ENCODE results near the gene AHI1.

Gene AHI1

GRCh38 chr6:135464634-135465033 is 32.9 kb downstream of the AHI1 start:
- DNase-seq = no peak

- DNase-seq = no peak
Observed at GRCh38 chr6:135461208-135461607, 36.3 kb downstream of the AHI1 start.

GRCh38 chr6:135458051-135458450 is 39.5 kb downstream of the AHI1 start:
- no peak for DNase-seq

GRCh38 chr6:135451617-135452190 is 45.8 kb downstream of the AHI1 start:
- peak in 1 of 58 donors; percentile 4 for DNase-seq

GRCh38 chr6:135449246-135449645 is 48.3 kb downstream of the AHI1 start:
- DNase-seq = no peak

- DNase-seq = no peak
Observed at GRCh38 chr6:135440087-135440792, 57.3 kb downstream of the AHI1 start.

GRCh38 chr6:135439549-135439948 is 58.0 kb downstream of the AHI1 start:
- DNase-seq = no peak

- no peak for DNase-seq
Observed at GRCh38 chr6:135438907-135439535, 58.5 kb downstream of the AHI1 start.

GRCh38 chr6:135434991-135435390 is 62.5 kb downstream of the AHI1 start:
- no peak for DNase-seq

- DNase-seq = no peak
Observed at GRCh38 chr6:135434095-135434494, 63.4 kb downstream of the AHI1 start.

GRCh38 chr6:135428078-135428477 is 69.5 kb downstream of the AHI1 start:
- DNase-seq = no peak

- DNase-seq = no peak
Observed at GRCh38 chr6:135426833-135427232, 70.7 kb downstream of the AHI1 start.

GRCh38 chr6:135424385-135424784 is 73.2 kb downstream of the AHI1 start:
- no peak for DNase-seq

- DNase-seq = no peak
Observed at GRCh38 chr6:135423649-135424128, 73.9 kb downstream of the AHI1 start.

- no peak for DNase-seq
Observed at GRCh38 chr6:135419162-135419561, 78.4 kb downstream of the AHI1 start.

GRCh38 chr6:135418040-135418760 is 79.3 kb downstream of the AHI1 start:
- DNase-seq = no peak

- DNase-seq = no peak
Observed at GRCh38 chr6:135412761-135413160, 84.8 kb downstream of the AHI1 start.

- DNase-seq = no peak
Observed at GRCh38 chr6:135411849-135412248, 85.7 kb downstream of the AHI1 start.

GRCh38 chr6:135411339-135411738 is 86.2 kb downstream of the AHI1 start:
- no peak for DNase-seq

- DNase-seq = no peak
Observed at GRCh38 chr6:135410856-135411255, 86.7 kb downstream of the AHI1 start.

- no peak for DNase-seq
Observed at GRCh38 chr6:135403584-135403983, 94.0 kb downstream of the AHI1 start.

GRCh38 chr6:135402311-135402710 is 95.2 kb downstream of the AHI1 start:
- DNase-seq = no peak
